NT2/D1 (cell line): Measurements from ENCODE around the gene LBX1.

ENCODE experiments used
- DNase-seq: peaks from one replicate; pipeline ENCODE4 v3.0.0-alpha.2; 2011; ENCODE audit warnings: low read depth, low spot score
- H3K27me3 ChIP-seq: 2 replicates; pipeline ENCODE4 v1.6.0; 2011; ENCODE audit warnings: mild to moderate bottlenecking; ENCODE audit not compliant: insufficient read length, insufficient read depth
- H3K36me3 ChIP-seq: 2 replicates; pipeline ENCODE4 v1.6.1; 2011; ENCODE audit warnings: mild to moderate bottlenecking, low read length, mixed read lengths; ENCODE audit not compliant: insufficient read depth, insufficient read length
- H3K4me1 ChIP-seq: 2 replicates; pipeline ENCODE4 v1.5.1; 2011; ENCODE audit not compliant: insufficient read depth, insufficient read length
- H3K4me3 ChIP-seq: 2 replicates; pipeline ENCODE4 v1.5.1; 2011; ENCODE audit warnings: low read depth; ENCODE audit not compliant: insufficient read length
- H3K9ac ChIP-seq: 2 replicates; pipeline ENCODE4 v1.6.0; 2011; ENCODE audit warnings: low read depth; ENCODE audit not compliant: insufficient read length
- H3K9me3 ChIP-seq: 2 replicates; pipeline ENCODE4 v1.5.1; 2011; ENCODE audit warnings: mild to moderate bottlenecking, low read length; ENCODE audit not compliant: insufficient read depth
- SUZ12 ChIP-seq: IDR thresholded peaks from 2 replicates; pipeline ENCODE4 v1.6.1; 2011; ENCODE audit not compliant: insufficient read length, insufficient read depth; ENCODE audit errors: extremely low read depth
- YY1 ChIP-seq: IDR thresholded peaks from 2 replicates; pipeline ENCODE4 v1.6.1; 2011; ENCODE audit not compliant: insufficient read length, insufficient read depth
- ZNF274 ChIP-seq: IDR thresholded peaks from 2 replicates; pipeline ENCODE4 v1.6.1; 2011; ENCODE audit warnings: mild to moderate bottlenecking, low read depth, low read length

Gene LBX1

DNA sequence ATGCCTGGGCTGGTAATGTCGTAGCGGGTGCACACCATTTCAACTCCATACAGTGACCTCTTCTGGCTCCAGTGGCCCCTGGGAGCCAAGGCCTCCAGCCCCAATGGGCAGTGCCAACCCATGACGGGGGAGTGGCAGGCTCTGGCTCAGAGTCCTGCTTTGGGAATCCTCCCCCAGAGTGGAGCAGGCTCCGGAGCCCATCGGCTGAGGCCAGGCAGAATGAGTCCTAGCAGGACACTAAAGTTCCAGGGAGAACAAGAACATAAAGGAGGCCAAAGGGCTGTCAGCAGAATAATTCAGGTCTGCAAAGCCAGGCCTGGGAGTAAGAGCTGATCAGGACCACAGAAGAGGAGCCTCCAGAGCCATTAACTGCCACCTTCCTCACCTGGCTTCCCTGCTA is 33.3 kb downstream of the LBX1 start:
- H3K4me3 ChIP-seq, result no peak overlapping the region
- DNase-seq, result no peak
- peaks cover 2% of the 10 kb centered on the region for H3K4me1 ChIP-seq
- no peaks in the 10 kb centered on the region for H3K36me3 ChIP-seq
- TF ChIP-seq YY1, result no peak
- no peak for TF ChIP-seq SUZ12
- TF ChIP-seq ZNF274, result no peak
- H3K9ac ChIP-seq, result no peak overlapping the region
- H3K27me3 ChIP-seq, result no peaks in the 10 kb centered on the region
- no peaks in the 10 kb centered on the region for H3K9me3 ChIP-seq

DNA sequence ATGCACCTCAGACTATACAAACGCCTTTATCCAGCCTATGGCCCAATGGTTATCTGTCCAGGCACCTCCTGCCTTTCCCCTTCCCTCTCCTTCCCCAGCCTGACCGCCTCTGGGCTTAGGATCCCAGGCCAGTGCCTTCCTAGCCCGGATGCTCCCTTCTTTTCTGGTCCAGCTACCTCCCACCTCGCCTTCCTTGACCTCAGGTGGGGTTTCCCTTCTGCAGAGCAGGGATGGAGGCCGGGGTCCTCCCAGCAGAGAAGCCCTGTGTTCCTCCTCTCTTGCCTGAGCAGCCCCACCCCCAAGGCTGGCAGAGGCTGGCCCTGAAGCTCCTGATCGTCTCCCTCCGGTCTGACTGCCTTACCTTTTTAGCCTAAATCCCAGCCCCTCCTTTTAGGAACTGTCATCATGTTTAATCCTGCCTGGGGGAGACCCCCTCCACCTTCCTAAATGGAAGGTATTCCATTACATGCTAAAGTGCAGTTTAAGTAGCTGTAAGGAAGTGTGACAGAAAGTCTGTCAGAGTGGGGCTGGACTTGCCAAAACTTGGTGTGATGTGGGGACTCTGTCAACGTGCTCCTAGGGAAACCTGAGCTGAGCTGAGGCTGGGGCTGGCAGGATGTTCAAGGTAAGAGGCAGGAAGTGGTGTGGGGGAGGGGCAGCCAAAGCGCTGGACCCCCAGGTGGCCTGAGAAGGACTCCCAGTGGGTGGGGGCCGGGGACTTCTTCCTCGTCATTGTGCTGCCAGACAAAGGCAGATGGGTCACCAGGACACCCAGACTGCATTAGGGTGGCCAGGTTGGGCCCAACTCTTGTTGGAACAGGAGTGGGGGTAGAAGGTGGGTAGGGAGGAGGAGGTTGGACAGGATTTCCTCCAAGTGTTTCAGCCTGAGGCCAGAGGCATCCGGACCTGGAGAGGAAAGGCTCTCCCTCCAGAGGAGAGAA is 39.5 kb downstream of the LBX1 start:
- H3K9me3 ChIP-seq, result no peaks in the 10 kb centered on the region
- TF ChIP-seq ZNF274, result no peak
- no peak for TF ChIP-seq SUZ12
- TF ChIP-seq YY1, result no peak
- no peak overlapping the region for H3K9ac ChIP-seq
- H3K27me3 ChIP-seq, result no peaks in the 10 kb centered on the region
- no peaks in the 10 kb centered on the region for H3K36me3 ChIP-seq
- H3K4me3 ChIP-seq, result no peak overlapping the region
- DNase-seq, result no peak
- H3K4me1 ChIP-seq, result peaks cover 11% of the 10 kb centered on the region

DNA sequence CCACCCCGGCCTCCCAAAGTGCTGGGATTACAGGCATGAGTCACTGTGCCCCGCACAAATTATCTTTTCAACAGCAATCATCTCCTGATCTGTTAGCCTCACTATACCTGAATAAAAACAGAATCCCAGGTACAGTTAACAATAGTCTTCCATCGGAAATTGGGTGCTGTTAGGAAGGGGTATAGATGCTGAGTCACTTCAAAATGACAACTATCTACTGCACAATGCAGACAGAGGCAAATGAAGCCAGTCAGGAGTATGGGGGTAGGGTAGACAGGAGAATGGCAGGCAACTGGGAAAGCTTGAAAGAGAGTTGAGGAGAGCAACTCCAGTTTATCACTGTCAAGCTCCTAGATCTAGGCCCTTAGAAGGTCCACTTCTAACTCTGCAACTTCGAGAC is 40.3 kb downstream of the LBX1 start:
- Histone ChIP-seq H3K9me3 (no peaks in the 10 kb centered on the region), H3K36me3 (no peaks in the 10 kb centered on the region), H3K4me1 (peaks cover 11% of the 10 kb centered on the region), H3K9ac (no peak overlapping the region), H3K27me3 (no peaks in the 10 kb centered on the region), H3K4me3 (no peak overlapping the region)
- TF ChIP-seq ZNF274 (no peak), SUZ12 (no peak), YY1 (no peak)
- no peak for DNase-seq

DNA sequence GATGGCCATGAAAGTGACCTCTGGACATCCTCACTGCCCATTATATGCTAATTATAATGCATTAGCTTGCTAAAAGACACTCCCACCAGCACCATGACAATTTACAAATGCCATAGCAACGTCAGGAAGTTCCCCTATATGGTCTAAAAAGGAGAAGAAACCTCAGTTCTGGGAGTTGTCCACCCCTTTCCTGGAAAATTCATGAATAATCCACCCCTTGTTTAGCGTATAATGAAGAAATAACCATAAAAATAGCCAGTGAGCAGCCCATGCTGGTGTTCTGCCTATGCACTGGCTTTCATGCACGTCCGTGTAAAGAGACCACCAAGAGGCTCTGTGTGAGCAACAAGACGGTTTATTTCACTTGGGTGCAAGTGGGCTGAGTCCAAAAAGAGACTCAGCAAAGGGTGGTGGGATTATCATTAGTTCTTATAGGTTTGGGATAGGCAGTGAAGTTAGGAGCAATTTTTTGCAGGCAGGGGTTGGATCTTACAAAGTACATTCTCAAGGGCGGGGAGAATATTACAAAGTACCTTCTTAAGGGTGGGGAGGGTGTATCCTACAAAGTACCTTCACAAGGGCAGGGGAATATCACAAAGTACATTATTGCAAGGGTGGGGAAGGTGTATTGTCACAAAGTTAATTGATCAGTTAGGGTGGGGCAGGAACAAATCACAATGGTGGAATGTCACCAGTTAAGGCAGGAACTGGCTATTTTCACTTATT is 45.6 kb downstream of the LBX1 start:
- no peak for DNase-seq
- no peaks in the 10 kb centered on the region for H3K9me3 ChIP-seq
- H3K4me3 ChIP-seq, result no peak overlapping the region
- peaks cover 4% of the 10 kb centered on the region for H3K27me3 ChIP-seq
- no peaks in the 10 kb centered on the region for H3K4me1 ChIP-seq
- TF ChIP-seq SUZ12 (no peak), ZNF274 (no peak)
- H3K36me3 ChIP-seq, result no peaks in the 10 kb centered on the region
- H3K9ac ChIP-seq, result no peak overlapping the region

DNA sequence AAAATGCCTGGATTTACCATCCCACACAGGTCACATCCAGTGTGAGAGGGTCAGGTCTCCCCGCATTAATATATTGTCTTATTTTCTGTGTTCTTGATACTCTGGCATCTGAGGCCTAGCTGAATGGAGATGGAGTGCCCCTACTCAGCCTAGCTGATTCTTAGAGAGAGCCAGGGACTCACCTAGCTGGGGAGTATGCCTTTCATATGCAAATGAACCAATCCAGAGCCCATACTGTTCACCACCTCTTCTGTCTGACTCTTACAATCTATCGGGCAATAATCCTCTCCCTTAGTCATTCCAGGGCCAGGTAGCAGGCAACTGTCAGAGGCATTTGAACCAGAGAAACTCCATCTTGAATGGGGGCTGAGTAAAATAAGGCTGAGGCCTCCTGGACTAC is 46.3 kb downstream of the LBX1 start:
- Histone ChIP-seq H3K9me3 (no peaks in the 10 kb centered on the region), H3K9ac (no peak overlapping the region), H3K27me3 (peaks cover 4% of the 10 kb centered on the region), H3K4me1 (no peaks in the 10 kb centered on the region), H3K36me3 (no peaks in the 10 kb centered on the region), H3K4me3 (no peak overlapping the region)
- no peak for TF ChIP-seq ZNF274
- no peak for TF ChIP-seq YY1
- no peak for TF ChIP-seq SUZ12
- DNase-seq, result no peak
